Peyer's patch (tissue), 4 donors: Measurements from ENCODE around the gene TRIO.

Experiments used
- POLR2A ChIP-seq, 2 donors: fragments of 450-650 bp; IDR thresholded peaks; one replicate each; pipeline ENCODE4 v1.5.1; 2017; ENCODE audit warnings: antibody characterized with exemption in 2 of 2, mild to moderate bottlenecking in 2 of 2, moderate library complexity in 2 of 2
- TF ChIP-seq, protein P1 (sequence below), 6 experiments: fragments of 450-650 bp in 4 of 6; fragments of 200-600 bp in 2 of 6; sonication (generic) in 1 of 6; IDR thresholded peaks; one replicate each; pipeline ENCODE4 v1.5.1; 2017 to 2019; ENCODE audit warnings: antibody characterized with exemption in 6 of 6, mild to moderate bottlenecking in 3 of 6, moderate library complexity in 1 of 6

DNA sequence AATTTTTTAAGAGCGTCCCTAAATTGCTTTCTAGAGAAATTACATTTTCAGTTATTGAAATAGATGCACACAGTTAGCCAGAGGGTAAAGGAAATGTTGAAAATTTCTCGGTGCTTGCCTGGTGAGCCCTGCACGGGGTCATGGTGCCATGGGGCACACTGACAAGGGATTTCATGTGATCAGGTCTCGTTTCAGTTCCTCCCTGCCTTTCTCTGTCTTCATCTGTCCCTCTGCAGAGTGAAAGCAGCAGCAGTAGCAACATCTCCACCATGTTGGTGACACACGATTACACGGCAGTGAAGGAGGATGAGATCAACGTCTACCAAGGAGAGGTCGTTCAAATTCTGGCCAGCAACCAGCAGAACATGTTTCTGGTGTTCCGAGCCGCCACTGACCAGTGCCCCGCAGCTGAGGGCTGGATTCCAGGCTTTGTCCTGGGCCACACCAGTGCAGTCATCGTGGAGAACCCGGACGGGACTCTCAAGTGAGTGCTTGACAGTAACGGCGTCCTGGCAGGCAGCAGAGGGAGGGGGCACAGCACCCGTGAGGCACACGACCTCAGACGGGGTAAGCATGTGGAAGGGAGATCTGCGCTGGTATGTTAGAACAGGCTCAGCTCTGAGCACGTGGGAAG is 349.3 kb downstream of the TRIO start:
- TF ChIP-seq, protein P1, sequence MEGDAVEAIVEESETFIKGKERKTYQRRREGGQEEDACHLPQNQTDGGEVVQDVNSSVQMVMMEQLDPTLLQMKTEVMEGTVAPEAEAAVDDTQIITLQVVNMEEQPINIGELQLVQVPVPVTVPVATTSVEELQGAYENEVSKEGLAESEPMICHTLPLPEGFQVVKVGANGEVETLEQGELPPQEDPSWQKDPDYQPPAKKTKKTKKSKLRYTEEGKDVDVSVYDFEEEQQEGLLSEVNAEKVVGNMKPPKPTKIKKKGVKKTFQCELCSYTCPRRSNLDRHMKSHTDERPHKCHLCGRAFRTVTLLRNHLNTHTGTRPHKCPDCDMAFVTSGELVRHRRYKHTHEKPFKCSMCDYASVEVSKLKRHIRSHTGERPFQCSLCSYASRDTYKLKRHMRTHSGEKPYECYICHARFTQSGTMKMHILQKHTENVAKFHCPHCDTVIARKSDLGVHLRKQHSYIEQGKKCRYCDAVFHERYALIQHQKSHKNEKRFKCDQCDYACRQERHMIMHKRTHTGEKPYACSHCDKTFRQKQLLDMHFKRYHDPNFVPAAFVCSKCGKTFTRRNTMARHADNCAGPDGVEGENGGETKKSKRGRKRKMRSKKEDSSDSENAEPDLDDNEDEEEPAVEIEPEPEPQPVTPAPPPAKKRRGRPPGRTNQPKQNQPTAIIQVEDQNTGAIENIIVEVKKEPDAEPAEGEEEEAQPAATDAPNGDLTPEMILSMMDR (IDR thresholded peaks at IDR 0.05), result no peak
- TF ChIP-seq POLR2A (IDR thresholded peaks at IDR 0.05), result no peak
